A673 (cell line): ENCODE results near the gene SGTA. TPM values are rescaled to one million over a fixed set of nuclear protein-coding genes. Genes with fewer than 3 reads are reported as not detected.

Experiments
- BruUV-seq: library from RNA; stranded (reverse); fragments of 400-500 nt; replicated peaks from 2 replicates; lab custom pipeline; 2021; lab: Mats Ljungman, UMichigan
- CTCF ChIA-PET: fragments of 300-600 bp; sonication (Branson Sonifier 250); formaldehyde crosslinking; loops from one replicate; lab custom pipeline; 2022; ENCODE audit warnings: antibody characterized with exemption; lab: Charles Lee
- POLR2A ChIA-PET: fragments of 300-600 bp; sonication (Branson Sonifier 250); formaldehyde crosslinking; loops from one replicate; lab custom pipeline; 2022; ENCODE audit warnings: antibody characterized with exemption; ENCODE audit not compliant: low non-redundant PET; lab: Charles Lee
- DNase-seq: peaks from one replicate; pipeline ENCODE4 v3.0.0-alpha.2; 2015; ENCODE audit warnings: low spot score
- H3K27ac ChIP-seq: fragments of 200-600 bp; sonication (generic); 2 replicates; pipeline ENCODE4 v1.5.1; 2016; ENCODE audit warnings: mixed run types, low read depth, mild to moderate bottlenecking, mixed read lengths, antibody characterized with exemption, low read length; ENCODE audit not compliant: poor library complexity, severe bottlenecking
- H3K27me3 ChIP-seq: fragments of 200-600 bp; sonication (generic); replicated peaks from 2 replicates; pipeline ENCODE4 v1.6.1; 2017; ENCODE audit warnings: mixed run types, low read depth, mild to moderate bottlenecking, mixed read lengths, antibody characterized with exemption, low read length; ENCODE audit not compliant: insufficient read depth, poor library complexity
- H3K36me3 ChIP-seq: fragments of 200-600 bp; sonication (generic); 2 replicates; pipeline ENCODE4 v1.6.1; 2016; ENCODE audit warnings: mixed run types, mild to moderate bottlenecking, mixed read lengths, antibody characterized with exemption, low read length; ENCODE audit not compliant: insufficient read depth, poor library complexity, severe bottlenecking
- H3K4me1 ChIP-seq: fragments of 200-600 bp; sonication (generic); 2 replicates; pipeline ENCODE4 v1.6.1; 2017; ENCODE audit warnings: mixed run types, mild to moderate bottlenecking, mixed read lengths, antibody characterized with exemption, low read length; ENCODE audit not compliant: insufficient read depth, poor library complexity, severe bottlenecking
- H3K4me3 ChIP-seq: fragments of 200-600 bp; sonication (generic); 2 replicates; pipeline ENCODE4 v1.5.1; 2016; ENCODE audit warnings: low read depth, mixed run types, mild to moderate bottlenecking, mixed read lengths, low read length; ENCODE audit not compliant: poor library complexity, severe bottlenecking
- H3K9me3 ChIP-seq: fragments of 200-600 bp; sonication (generic); 2 replicates; pipeline ENCODE4 v1.6.1; 2016; ENCODE audit warnings: mixed run types, low read depth, mild to moderate bottlenecking, mixed read lengths, antibody characterized with exemption, low read length; ENCODE audit not compliant: poor library complexity, severe bottlenecking
- EZH2 ChIP-seq: fragments of 200-600 bp; sonication (generic); IDR thresholded peaks from 2 replicates; pipeline ENCODE4 v1.6.1; 2017; ENCODE audit warnings: borderline replicate concordance, low read depth, mild to moderate bottlenecking, mixed read lengths, antibody characterized with exemption, low read length; ENCODE audit not compliant: poor library complexity, severe bottlenecking
- intact Hi-C: fragments of 100-400 bp; cut with micrococcal nuclease; formaldehyde crosslinking; loops from one replicate; pipeline ENCODE4 v1.10.0; 2022; ENCODE audit not compliant: unreplicated experiment
- total RNA-seq: library from RNA; stranded (reverse); gene quantifications from 2 replicates; pipeline ENCODE4 v1.2.3, GENCODE V29; 2021
- TF ChIP-seq, protein P1 (sequence below): fragments of 300-800, 200-600 bp; sonication (generic); conservative IDR thresholded peaks from 2 replicates; pipeline ENCODE4 v1.5.1; 2017; ENCODE audit warnings: low read depth, mild to moderate bottlenecking, antibody characterized with exemption, low read length, moderate library complexity, mixed read lengths

Gene SGTA
- total RNA-seq, 1 experiment from 2014 or later, result 106 TPM

DNA sequence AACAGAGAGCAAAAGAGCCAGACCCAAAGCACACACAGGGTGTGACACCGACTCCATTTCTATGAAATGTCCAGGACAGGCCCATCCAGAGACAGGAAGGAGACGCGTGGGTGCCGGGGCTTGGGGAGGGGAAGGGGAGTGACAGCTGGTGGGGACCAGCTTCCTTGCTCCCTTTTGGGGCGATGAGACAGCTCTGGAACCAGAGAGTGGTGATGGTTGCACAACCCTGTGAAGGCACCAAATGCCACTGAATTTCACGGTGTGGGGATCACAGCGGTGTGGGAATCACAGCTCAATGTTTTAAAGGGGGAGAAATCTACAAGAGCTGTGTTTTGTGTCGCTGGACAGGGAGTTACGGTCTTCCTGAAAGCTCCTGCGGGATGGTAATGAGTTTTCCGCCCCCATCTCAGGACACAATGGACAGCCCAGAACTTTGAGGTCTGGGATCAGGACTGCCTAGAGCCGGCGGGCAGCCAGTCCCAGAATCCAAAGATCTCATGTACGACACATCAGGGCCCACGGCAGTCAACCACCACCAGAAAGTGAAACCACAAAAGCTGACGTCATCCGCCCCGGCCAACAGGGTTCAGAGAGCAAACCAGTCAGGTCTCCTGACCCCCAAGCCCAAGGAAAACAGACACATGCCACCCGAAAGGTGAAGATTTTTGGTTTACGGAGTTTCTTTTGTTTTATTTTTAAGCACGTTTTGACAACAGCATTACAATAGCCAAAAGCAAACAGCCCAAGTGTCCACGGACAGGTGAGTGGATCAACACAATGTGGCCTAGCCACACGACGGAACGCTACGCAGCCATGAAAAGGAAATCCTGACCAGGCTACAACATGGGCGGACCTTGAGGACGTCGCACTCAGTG, 7.3 kb downstream of the SGTA start:
- H3K9me3 ChIP-seq, result no peaks in the 10 kb centered on the region
- H3K4me1 ChIP-seq, result no peaks in the 10 kb centered on the region
- H3K27ac ChIP-seq, result no peak overlapping the region
- no peak for TF ChIP-seq EZH2
- TF ChIP-seq, protein P1, sequence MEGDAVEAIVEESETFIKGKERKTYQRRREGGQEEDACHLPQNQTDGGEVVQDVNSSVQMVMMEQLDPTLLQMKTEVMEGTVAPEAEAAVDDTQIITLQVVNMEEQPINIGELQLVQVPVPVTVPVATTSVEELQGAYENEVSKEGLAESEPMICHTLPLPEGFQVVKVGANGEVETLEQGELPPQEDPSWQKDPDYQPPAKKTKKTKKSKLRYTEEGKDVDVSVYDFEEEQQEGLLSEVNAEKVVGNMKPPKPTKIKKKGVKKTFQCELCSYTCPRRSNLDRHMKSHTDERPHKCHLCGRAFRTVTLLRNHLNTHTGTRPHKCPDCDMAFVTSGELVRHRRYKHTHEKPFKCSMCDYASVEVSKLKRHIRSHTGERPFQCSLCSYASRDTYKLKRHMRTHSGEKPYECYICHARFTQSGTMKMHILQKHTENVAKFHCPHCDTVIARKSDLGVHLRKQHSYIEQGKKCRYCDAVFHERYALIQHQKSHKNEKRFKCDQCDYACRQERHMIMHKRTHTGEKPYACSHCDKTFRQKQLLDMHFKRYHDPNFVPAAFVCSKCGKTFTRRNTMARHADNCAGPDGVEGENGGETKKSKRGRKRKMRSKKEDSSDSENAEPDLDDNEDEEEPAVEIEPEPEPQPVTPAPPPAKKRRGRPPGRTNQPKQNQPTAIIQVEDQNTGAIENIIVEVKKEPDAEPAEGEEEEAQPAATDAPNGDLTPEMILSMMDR, result no peak
- ChIA-PET CTCF (no interaction called here), POLR2A (no interaction called here)
- H3K27me3 ChIP-seq, result no peaks in the 10 kb centered on the region
- no peak for DNase-seq
- intact Hi-C loops, result no loop called here
- no TSS peak for BruUV-seq
- H3K36me3 ChIP-seq, result peaks cover 4% of the 10 kb centered on the region
- H3K4me3 ChIP-seq, result no peak overlapping the region

DNA sequence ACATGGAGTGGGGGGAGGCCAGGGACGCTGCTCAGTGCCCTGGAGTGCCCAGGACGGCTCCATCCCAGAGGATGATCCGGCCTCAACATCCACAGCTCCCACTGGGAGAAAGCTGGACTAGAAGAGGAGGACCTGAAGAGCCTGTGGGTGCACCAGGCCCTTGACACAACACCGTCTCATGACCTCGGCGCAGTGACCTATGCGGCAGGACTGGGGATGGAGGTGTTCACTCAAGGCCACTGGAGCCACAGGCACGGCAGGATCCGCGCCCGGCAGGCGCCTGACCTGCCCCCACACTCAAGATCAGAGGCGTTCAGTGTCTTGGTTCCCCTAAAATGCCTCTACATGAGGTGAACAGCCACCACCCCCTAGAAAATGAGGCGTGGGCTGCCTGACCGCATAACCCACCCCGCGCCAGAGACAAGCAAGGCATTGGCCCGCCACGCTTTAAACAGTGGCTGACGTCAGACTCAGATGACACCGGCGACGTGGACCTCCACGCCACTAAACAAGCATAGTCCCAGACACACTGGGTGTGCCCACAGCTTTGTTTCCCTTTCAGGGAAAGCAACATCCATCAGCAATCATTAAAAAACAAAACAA, 8.0 kb downstream of the SGTA start:
- no peak for DNase-seq
- no peaks in the 10 kb centered on the region for H3K9me3 ChIP-seq
- H3K4me3 ChIP-seq, result no peak overlapping the region
- H3K4me1 ChIP-seq, result no peaks in the 10 kb centered on the region
- H3K27me3 ChIP-seq, result no peaks in the 10 kb centered on the region
- H3K27ac ChIP-seq, result no peak overlapping the region
- intact Hi-C loops, result no loop called here
- TF ChIP-seq, protein P1, result no peak
- no peak for TF ChIP-seq EZH2
- no TSS peak for BruUV-seq
- peaks cover 4% of the 10 kb centered on the region for H3K36me3 ChIP-seq
- ChIA-PET CTCF (no interaction called here), POLR2A (no interaction called here)

DNA sequence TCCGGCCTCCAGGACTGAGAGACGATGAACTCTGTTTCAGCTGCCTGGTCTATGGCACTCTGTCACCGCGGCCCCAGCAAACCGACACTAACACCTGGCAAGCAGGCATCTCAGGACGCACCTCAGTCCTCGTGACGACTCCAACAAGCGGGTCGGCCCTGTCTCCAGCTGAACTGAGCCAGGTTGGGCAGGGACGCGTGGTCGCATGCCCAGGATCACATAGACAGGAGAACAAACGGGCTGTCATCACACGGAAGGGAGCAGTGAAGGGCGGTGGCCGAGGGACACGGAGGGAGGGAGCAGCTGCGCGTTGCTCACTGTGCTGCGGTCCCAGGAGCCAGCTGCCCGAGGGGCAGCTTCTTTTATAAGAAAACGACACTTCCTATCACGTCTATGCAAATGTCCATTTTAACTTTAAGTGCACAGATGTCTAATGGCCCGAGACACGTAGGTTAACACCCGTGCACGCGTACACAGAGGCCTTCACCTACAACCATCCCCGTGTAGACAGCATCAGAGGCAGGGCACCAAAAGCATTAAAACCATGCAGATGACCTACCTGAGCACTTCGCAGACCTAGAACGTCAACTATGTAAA, 8.9 kb downstream of the SGTA start:
- Histone ChIP-seq H3K27me3 (no peaks in the 10 kb centered on the region), H3K36me3 (peaks cover 4% of the 10 kb centered on the region), H3K27ac (no peak overlapping the region), H3K4me3 (no peak overlapping the region), H3K9me3 (no peaks in the 10 kb centered on the region), H3K4me1 (no peaks in the 10 kb centered on the region)
- TF ChIP-seq, protein P1, result no peak
- no peak for TF ChIP-seq EZH2
- BruUV-seq, result no TSS peak
- ChIA-PET CTCF (no interaction called here), POLR2A (interaction anchor here (0.6 kb wide), 1 partner anchor 429 kb away, joined by 7 read pairs; no protein-coding TSS in a partner anchor)
- no peak for DNase-seq
- intact Hi-C loops, result no loop called here
